B cell (primary cell): ENCODE results near the gene ATP6V0E1.

Source experiments
- EZH2 ChIP-seq: IDR thresholded peaks from 2 replicates; pipeline ENCODE4 v1.6.1; 2012; ENCODE audit warnings: borderline replicate concordance, low read depth, mild to moderate bottlenecking, moderate library complexity, low read length; ENCODE audit not compliant: insufficient read depth, poor library complexity, severe bottlenecking
- TF ChIP-seq, protein P1 (sequence below): fragments of 200-600 bp; IDR thresholded peaks from one replicate; pipeline ENCODE4 v1.8.0; 2022; ENCODE audit warnings: antibody characterized with exemption, mild to moderate bottlenecking

DNA sequence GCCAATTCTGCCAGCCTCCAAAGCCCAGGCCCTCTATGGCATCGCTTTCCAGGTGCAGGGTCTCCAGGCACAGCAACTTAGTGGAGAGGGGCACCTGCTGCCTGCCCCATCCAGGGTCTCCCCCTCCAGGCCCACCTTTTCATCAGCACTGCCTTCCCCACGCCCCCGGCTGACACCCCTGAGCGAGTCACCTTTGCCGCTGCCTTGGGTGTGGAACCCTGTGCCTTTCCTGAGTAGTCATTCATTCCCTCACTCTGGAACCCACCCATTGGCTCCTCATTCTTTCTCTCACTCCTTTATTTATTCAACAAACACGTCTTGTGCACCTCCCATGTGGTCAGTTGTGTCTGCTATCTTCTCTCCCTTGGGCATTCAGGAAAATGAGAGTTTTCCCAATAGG lies 38.8 kb upstream of the ATP6V0E1 start:
- TF ChIP-seq, protein P1, sequence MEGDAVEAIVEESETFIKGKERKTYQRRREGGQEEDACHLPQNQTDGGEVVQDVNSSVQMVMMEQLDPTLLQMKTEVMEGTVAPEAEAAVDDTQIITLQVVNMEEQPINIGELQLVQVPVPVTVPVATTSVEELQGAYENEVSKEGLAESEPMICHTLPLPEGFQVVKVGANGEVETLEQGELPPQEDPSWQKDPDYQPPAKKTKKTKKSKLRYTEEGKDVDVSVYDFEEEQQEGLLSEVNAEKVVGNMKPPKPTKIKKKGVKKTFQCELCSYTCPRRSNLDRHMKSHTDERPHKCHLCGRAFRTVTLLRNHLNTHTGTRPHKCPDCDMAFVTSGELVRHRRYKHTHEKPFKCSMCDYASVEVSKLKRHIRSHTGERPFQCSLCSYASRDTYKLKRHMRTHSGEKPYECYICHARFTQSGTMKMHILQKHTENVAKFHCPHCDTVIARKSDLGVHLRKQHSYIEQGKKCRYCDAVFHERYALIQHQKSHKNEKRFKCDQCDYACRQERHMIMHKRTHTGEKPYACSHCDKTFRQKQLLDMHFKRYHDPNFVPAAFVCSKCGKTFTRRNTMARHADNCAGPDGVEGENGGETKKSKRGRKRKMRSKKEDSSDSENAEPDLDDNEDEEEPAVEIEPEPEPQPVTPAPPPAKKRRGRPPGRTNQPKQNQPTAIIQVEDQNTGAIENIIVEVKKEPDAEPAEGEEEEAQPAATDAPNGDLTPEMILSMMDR: no peak
- no peak for TF ChIP-seq EZH2
